OCI-LY7 (cell line): ENCODE measurements around the gene COL15A1.

Experiments used
- CTCF ChIP-seq: fragments of 200-600 bp; sonication (generic); conservative IDR thresholded peaks from 2 replicates; pipeline ENCODE4 v1.5.1; 2014; ENCODE audit warnings: mild to moderate bottlenecking, antibody characterized with exemption, low read length, moderate library complexity, mixed read lengths
- EZH2phosphoT487 ChIP-seq: fragments of 200-600 bp; sonication (generic); IDR thresholded peaks from 2 replicates; pipeline ENCODE4 v1.6.1; 2018; ENCODE audit warnings: low read depth, borderline replicate concordance, mild to moderate bottlenecking, mixed run types, antibody characterized with exemption, low read length, moderate library complexity, mixed read lengths

GRCh38 chr9:99050292-99050911 lies 106.7 kb downstream of the COL15A1 start:
- no peak for TF ChIP-seq CTCF
- no peak for TF ChIP-seq EZH2phosphoT487
